ENCODE measurements around the gene USH2A.

GRCh38 chr1:215986401-215986800, 436.8 kb downstream of the USH2A start:
- TF ChIP-seq CTCF (IDR thresholded peaks at IDR 0.05), result no peak
- TF ChIP-seq POLR2A (IDR thresholded peaks at IDR 0.05), result no peak
